Activated CD4-positive, alpha-beta T cell treated with anti-CD3 and anti-CD28 coated beads, Interleukin-2, amount 50 U/mL, for 16 hours (primary cell): ENCODE results near the gene CDH3.

Source experiments
- DNase-seq: peaks from one replicate; pipeline ENCODE4 v3.0.0-alpha.2; 2020

Gene CDH3

GRCh38 chr16:68652659-68653058 is 7.5 kb downstream of the CDH3 start:
- DNase-seq, result no peak

DNA sequence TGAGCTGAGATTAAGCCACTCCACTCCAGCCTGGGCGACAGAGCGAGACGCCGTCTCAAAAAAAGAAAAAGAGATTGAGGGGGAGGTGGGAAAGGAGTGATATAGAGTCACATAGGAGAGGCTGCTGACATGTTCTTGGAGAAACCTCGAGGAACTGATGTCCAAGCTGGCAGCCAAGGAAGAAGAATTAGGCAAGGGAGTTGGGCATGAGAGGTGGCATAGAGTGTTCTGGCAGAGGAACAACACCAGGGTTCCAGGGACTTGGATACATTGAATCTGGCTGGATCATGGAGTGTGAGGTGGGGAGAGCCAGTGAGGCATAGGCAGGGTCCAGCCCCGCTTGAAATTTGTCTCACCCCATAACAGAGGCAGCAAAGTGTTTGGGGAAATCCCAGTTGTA is 10.7 kb downstream of the CDH3 start:
- DNase-seq, result no peak

DNA sequence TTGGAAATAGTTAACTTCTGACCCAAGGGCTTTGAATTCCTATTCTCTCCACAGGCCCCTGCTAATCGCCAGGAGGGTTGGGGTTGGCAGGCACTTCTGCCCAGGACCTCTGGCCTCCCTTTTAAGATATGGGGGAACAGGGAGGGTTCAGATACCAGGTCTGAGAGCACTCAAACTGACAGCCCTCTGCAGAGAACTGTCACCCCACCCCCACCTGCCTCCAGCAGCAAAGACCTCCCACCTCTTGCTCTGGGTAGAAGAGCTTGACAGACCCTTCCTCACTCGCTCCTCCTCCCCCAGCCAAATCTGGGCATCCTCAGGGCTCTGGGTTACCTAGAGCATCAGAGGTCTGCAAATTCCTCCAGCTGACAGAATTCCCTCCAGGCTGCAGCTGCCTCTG is 11.6 kb downstream of the CDH3 start:
- no peak for DNase-seq

DNA sequence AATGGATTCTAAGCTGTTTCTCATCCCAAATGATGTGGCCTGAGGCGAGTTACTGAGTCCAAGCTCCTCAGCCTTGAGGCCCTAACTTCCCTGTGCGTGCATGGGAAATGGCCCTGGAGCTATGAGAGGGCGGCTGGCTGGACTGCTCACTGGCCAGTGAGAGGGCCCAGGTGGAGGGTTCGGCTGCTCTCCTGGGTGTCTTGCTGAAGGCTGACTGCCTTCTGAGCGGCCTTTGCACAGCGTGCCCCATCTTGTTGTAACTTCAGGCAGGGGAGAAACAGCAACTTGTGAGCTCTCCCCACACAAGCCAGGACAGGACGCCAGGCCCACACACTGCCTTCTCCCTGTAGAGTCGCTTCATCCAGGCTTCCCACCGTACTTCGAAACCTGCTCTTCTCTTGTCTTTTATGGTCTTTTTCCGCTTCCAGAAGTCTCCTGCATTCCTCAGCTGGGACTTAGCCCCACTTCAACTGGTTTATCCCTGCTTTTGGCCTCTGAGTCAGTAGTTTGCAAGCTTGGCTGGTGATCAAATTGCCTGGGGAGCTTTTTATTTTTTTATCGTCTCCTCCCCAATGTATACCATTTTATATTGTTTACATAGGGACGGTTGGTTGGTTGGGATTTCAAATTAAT is 13.3 kb downstream of the CDH3 start:
- DNase-seq, result no peak

DNA sequence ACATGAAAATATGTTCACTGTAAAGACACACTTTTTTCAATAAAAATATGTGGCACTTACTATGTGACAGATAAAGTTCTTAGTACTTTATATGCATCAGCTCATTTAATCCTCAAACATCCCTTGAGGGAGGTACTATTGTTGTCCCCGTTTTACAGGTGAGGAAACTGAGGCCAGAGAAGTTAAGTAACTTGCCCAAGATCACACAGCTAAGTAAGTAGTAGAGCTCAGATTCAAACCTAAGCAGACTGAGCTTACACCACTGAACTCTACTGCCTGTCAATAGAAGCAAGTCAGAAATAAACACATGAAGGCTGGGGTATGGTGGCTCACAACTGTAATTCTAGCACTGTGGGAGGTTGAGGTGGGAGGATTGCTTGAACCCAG is 13.9 kb downstream of the CDH3 start:
- DNase-seq, result no peak

DNA sequence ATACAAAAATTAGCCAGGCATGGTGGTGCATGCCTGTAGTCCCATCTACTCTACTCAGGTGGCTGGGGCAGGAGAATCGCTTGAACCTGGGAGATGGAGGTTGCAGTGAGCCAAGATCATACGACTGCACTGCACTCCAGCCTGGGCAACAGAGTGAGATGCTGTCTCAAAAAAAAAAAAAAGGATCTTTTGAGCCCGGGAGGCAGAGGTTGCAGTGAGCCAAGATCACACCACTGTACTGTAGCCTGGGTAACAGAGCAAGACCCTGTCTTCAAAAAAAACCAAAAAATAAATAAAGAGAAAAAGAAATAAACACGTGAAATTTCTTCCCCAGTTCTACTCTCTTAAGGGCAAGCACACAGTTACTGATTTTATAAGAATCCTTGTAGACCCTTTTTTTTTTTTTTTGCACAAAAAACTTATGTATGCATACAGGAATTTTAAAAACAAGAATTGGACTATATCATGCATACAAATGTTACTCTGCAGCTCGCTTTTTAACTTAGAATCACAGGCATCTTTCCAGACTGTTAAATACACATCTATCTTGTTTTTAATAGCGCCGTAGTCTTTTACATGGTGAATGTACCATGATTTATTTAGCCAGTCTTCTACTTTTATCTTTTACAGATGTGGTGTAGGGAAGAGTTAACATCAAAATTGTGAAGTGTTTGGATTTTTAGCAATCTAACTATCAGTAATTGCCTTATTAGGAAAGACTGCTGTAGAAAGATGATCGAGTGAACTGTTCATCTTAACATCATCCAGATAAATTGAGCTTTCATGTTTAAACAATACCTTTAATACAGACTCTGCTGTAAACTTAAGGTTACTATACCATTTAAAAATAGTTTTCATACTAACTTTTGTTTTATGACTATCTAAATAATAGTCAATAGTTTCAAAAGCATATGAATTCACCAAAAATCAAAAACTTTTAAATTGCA is 14.6 kb downstream of the CDH3 start:
- no peak for DNase-seq

GRCh38 chr16:68660359-68660795 is 15.3 kb downstream of the CDH3 start:
- DNase-seq, result peak; percentile 61

DNA sequence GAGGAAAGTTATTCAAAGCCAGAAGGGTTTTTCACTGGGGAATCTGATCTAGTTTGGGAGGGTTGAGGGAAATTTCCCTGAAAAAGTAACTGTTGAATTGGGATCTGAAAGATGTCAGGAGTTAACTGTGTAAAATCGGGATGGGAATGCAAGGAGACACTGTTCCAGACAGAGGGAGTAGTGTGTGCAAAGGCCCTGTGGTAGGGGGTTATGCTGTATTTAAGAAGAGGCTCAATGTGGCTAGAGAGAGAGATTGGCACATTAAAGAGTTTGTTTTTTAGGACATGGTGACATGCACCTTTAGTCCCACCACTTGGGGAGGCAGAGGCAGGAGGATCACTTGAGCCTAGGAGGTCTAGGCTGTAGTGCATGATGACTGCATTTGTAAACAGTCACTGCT is 16.9 kb downstream of the CDH3 start:
- DNase-seq, result no peak

- DNase-seq, result no peak
Observed at GRCh38 chr16:68664297-68664696, 19.2 kb downstream of the CDH3 start.

DNA sequence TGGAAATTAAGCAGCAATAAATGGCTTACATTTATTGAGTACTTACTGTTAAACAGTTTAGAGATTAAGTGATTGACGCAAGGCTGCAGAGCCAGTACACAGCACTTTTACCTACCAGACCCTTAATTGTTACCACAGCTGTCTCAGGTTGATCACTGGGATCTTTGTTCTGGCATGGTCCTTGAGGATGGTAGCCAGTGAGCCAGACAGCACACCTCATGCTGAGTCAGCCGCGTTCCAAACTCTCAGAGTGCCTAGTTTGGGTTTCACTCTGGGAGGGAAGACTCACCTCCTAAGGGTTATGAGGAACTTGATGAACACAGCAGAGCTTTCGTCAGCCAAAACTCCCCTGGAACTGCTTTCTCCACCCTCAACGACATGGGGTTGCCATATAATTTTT is 20.4 kb downstream of the CDH3 start:
- no peak for DNase-seq

- peak; percentile 92 for DNase-seq
Observed at GRCh38 chr16:68668266-68668665, 23.2 kb downstream of the CDH3 start.

GRCh38 chr16:68676113-68676860 is 31.2 kb downstream of the CDH3 start:
- no peak for DNase-seq

DNA sequence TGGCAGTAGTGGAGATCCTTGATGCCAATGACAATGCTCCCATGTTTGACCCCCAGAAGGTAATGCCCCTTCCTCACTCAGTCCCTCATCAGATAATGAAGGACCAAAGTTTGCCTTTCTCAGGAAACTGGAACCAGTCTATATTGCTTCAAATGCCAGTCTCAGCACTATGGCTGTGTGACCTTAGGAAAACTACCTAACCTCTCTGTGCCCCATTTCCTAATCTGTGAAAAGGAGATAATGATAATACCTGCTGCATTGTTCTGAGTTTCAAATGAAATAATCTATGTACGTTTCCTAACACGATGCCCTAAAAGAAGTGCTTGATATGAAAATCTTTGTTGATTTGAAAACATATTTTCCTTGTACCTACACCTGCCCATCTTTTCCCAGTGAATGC is 35.9 kb downstream of the CDH3 start:
- DNase-seq, result no peak

- no peak for DNase-seq
Observed at GRCh38 chr16:68685685-68686478, 40.8 kb downstream of the CDH3 start.

- DNase-seq, result no peak
Observed at GRCh38 chr16:68686905-68687304, 41.8 kb downstream of the CDH3 start.

GRCh38 chr16:68689921-68690320 is 44.8 kb downstream of the CDH3 start:
- no peak for DNase-seq

GRCh38 chr16:68695575-68695974 is 50.5 kb downstream of the CDH3 start:
- DNase-seq, result no peak

GRCh38 chr16:68696514-68696913 is 51.4 kb downstream of the CDH3 start:
- DNase-seq, result no peak

DNA sequence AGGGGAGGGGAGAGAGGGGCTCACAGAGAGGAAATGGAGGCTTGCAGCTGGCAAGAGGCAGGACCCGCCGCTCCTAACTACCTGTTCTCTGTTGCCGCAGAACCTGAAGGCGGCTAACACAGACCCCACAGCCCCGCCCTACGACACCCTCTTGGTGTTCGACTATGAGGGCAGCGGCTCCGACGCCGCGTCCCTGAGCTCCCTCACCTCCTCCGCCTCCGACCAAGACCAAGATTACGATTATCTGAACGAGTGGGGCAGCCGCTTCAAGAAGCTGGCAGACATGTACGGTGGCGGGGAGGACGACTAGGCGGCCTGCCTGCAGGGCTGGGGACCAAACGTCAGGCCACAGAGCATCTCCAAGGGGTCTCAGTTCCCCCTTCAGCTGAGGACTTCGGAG is 53.0 kb downstream of the CDH3 start:
- no peak for DNase-seq

GRCh38 chr16:68700120-68700519 is 55.0 kb downstream of the CDH3 start:
- DNase-seq, result no peak

DNA sequence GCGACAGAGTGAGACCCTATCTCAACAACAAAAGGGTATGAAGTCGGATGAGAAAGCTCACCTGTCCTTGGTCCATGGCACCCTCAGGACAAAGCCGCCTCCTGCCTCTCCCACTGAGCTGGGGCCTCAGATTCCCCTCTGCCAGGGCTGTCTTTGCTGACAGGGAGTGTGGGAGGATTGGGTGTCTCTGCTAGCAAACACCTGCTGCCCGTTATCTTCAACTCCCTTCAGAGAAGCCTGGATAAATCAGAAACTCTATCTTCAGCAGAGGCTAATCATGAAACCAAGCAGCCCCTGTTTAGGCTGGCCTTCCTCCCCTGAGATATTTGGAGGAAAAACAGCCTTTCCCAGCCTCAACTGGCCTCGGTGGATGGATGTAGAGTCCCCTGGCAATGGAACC is 55.7 kb downstream of the CDH3 start:
- no peak for DNase-seq

GRCh38 chr16:68704232-68704867 is 59.2 kb downstream of the CDH3 start:
- DNase-seq, result peak; percentile 70
